Measurements from ENCODE around the gene VPS51. TPM values are rescaled to one million over a fixed set of nuclear protein-coding genes. Genes with fewer than 3 reads are reported as not detected.

The VPS51 gene
- total RNA-seq, 1 experiment from 2014 or later, result 123 TPM

DNA sequence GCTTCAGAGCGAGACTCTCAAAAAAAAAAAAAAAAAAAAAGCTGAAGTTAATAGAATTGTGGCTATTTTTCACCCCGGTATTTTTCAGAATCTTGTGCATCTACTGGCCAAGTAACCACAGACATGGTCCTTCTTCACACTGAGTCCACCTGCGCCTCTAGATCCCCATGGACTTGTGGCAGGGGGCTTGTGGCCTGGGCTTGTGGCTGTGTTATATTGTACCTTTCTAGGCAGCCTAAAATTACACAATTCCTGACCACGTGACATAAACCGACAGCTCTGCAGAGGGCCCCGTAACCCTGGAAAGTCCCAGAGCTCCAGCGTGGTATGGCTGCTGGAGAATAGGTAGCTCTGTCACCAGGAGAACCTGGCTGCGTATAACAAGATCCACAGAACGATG, 26.8 kb upstream of the VPS51 start (continued):
- TF ChIP-seq, protein P1, sequence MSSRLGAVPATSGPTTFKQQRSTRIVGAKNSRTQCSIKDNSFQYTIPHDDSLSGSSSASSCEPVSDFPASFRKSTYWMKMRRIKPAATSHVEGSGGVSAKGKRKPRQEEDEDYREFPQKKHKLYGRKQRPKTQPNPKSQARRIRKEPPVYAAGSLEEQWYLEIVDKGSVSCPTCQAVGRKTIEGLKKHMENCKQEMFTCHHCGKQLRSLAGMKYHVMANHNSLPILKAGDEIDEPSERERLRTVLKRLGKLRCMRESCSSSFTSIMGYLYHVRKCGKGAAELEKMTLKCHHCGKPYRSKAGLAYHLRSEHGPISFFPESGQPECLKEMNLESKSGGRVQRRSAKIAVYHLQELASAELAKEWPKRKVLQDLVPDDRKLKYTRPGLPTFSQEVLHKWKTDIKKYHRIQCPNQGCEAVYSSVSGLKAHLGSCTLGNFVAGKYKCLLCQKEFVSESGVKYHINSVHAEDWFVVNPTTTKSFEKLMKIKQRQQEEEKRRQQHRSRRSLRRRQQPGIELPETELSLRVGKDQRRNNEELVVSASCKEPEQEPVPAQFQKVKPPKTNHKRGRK (CRISPR knock-in tag; IDR thresholded peaks at IDR 0.05; ENCODE audit: borderline replicate concordance), result no peak
- TF ChIP-seq TEAD1 (CRISPR knock-in tag; IDR thresholded peaks at IDR 0.05) (no peak), FOXK1 (CRISPR knock-in tag; IDR thresholded peaks at IDR 0.05) (no peak), EMX1 (CRISPR knock-in tag; IDR thresholded peaks at IDR 0.05) (no peak)
- TF ChIP-seq, protein P2, sequence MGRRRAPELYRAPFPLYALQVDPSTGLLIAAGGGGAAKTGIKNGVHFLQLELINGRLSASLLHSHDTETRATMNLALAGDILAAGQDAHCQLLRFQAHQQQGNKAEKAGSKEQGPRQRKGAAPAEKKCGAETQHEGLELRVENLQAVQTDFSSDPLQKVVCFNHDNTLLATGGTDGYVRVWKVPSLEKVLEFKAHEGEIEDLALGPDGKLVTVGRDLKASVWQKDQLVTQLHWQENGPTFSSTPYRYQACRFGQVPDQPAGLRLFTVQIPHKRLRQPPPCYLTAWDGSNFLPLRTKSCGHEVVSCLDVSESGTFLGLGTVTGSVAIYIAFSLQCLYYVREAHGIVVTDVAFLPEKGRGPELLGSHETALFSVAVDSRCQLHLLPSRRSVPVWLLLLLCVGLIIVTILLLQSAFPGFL (CRISPR knock-in tag; IDR thresholded peaks at IDR 0.05; ENCODE audit: borderline replicate concordance), result no peak
- TF ChIP-seq, protein P3, sequence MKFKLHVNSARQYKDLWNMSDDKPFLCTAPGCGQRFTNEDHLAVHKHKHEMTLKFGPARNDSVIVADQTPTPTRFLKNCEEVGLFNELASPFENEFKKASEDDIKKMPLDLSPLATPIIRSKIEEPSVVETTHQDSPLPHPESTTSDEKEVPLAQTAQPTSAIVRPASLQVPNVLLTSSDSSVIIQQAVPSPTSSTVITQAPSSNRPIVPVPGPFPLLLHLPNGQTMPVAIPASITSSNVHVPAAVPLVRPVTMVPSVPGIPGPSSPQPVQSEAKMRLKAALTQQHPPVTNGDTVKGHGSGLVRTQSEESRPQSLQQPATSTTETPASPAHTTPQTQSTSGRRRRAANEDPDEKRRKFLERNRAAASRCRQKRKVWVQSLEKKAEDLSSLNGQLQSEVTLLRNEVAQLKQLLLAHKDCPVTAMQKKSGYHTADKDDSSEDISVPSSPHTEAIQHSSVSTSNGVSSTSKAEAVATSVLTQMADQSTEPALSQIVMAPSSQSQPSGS (CRISPR knock-in tag; IDR thresholded peaks at IDR 0.05; ENCODE audit: borderline replicate concordance, low read depth), result no peak
- TF ChIP-seq, protein P4, sequence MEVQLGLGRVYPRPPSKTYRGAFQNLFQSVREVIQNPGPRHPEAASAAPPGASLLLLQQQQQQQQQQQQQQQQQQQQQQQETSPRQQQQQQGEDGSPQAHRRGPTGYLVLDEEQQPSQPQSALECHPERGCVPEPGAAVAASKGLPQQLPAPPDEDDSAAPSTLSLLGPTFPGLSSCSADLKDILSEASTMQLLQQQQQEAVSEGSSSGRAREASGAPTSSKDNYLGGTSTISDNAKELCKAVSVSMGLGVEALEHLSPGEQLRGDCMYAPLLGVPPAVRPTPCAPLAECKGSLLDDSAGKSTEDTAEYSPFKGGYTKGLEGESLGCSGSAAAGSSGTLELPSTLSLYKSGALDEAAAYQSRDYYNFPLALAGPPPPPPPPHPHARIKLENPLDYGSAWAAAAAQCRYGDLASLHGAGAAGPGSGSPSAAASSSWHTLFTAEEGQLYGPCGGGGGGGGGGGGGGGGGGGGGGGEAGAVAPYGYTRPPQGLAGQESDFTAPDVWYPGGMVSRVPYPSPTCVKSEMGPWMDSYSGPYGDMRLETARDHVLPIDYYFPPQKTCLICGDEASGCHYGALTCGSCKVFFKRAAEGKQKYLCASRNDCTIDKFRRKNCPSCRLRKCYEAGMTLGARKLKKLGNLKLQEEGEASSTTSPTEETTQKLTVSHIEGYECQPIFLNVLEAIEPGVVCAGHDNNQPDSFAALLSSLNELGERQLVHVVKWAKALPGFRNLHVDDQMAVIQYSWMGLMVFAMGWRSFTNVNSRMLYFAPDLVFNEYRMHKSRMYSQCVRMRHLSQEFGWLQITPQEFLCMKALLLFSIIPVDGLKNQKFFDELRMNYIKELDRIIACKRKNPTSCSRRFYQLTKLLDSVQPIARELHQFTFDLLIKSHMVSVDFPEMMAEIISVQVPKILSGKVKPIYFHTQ (CRISPR knock-in tag; IDR thresholded peaks at IDR 0.05), result no peak
- TF ChIP-seq, protein P5, sequence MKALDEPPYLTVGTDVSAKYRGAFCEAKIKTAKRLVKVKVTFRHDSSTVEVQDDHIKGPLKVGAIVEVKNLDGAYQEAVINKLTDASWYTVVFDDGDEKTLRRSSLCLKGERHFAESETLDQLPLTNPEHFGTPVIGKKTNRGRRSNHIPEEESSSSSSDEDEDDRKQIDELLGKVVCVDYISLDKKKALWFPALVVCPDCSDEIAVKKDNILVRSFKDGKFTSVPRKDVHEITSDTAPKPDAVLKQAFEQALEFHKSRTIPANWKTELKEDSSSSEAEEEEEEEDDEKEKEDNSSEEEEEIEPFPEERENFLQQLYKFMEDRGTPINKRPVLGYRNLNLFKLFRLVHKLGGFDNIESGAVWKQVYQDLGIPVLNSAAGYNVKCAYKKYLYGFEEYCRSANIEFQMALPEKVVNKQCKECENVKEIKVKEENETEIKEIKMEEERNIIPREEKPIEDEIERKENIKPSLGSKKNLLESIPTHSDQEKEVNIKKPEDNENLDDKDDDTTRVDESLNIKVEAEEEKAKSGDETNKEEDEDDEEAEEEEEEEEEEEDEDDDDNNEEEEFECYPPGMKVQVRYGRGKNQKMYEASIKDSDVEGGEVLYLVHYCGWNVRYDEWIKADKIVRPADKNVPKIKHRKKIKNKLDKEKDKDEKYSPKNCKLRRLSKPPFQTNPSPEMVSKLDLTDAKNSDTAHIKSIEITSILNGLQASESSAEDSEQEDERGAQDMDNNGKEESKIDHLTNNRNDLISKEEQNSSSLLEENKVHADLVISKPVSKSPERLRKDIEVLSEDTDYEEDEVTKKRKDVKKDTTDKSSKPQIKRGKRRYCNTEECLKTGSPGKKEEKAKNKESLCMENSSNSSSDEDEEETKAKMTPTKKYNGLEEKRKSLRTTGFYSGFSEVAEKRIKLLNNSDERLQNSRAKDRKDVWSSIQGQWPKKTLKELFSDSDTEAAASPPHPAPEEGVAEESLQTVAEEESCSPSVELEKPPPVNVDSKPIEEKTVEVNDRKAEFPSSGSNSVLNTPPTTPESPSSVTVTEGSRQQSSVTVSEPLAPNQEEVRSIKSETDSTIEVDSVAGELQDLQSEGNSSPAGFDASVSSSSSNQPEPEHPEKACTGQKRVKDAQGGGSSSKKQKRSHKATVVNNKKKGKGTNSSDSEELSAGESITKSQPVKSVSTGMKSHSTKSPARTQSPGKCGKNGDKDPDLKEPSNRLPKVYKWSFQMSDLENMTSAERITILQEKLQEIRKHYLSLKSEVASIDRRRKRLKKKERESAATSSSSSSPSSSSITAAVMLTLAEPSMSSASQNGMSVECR (CRISPR knock-in tag; IDR thresholded peaks at IDR 0.05; ENCODE audit: borderline replicate concordance), result no peak

DNA sequence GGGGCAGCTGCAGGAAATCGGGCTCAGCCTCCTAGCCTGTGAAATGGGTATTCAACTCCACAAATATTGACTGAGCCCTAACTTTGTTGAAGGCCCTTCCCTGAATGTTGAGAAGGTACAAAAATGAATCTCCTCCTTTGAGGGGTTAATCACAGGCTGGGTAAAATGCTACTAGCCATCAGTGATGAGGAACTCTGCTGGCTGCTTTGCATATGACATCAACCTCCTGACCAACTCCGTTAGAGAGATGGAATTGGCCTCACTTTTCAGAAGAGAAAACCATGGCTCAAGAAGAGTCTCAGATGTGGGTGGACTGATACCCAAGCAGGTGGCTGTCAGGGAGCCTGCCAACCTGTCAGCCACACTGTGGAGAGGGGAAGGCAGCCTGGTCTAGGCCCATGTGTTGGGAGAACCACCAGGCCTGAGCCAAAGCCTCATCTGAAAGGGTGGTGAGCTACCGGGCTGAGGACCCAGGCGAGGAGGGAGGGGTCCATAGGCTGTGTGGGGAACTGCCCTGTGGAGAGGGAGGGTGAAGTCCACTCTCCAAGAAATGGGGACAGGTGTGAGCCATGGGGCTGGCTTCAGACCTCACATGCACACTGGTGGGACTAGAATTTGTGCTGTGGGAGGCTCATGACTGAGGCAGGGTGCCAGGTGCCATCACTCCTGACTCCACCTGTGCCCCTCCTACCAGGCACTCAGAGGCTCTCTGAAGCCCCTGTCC, 23.9 kb upstream of the VPS51 start:
- CTCF ChIA-PET, result no interaction called here
- no peak for ATAC-seq
- Mint-ChIP-seq H3K4me3 (no peak overlapping the region), H3K4me1 (peaks cover 10% of the 10 kb centered on the region), H3K27me3 (ENCODE audit: low read depth) (no peaks in the 10 kb centered on the region), H3K36me3 (peaks cover 14% of the 10 kb centered on the region), H3K27ac (peak overlapping the region; percentile 25; the same call in 1 of the 2 replicates), H3K9me3 (no peaks in the 10 kb centered on the region)
- POLR2A ChIA-PET, result no interaction called here
- DNase-seq (ENCODE audit: low spot score), result no peak
- TF ChIP-seq, protein P6, sequence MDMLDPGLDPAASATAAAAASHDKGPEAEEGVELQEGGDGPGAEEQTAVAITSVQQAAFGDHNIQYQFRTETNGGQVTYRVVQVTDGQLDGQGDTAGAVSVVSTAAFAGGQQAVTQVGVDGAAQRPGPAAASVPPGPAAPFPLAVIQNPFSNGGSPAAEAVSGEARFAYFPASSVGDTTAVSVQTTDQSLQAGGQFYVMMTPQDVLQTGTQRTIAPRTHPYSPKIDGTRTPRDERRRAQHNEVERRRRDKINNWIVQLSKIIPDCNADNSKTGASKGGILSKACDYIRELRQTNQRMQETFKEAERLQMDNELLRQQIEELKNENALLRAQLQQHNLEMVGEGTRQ (CRISPR knock-in tag; IDR thresholded peaks at IDR 0.05), result no peak
- TF ChIP-seq, protein P7, sequence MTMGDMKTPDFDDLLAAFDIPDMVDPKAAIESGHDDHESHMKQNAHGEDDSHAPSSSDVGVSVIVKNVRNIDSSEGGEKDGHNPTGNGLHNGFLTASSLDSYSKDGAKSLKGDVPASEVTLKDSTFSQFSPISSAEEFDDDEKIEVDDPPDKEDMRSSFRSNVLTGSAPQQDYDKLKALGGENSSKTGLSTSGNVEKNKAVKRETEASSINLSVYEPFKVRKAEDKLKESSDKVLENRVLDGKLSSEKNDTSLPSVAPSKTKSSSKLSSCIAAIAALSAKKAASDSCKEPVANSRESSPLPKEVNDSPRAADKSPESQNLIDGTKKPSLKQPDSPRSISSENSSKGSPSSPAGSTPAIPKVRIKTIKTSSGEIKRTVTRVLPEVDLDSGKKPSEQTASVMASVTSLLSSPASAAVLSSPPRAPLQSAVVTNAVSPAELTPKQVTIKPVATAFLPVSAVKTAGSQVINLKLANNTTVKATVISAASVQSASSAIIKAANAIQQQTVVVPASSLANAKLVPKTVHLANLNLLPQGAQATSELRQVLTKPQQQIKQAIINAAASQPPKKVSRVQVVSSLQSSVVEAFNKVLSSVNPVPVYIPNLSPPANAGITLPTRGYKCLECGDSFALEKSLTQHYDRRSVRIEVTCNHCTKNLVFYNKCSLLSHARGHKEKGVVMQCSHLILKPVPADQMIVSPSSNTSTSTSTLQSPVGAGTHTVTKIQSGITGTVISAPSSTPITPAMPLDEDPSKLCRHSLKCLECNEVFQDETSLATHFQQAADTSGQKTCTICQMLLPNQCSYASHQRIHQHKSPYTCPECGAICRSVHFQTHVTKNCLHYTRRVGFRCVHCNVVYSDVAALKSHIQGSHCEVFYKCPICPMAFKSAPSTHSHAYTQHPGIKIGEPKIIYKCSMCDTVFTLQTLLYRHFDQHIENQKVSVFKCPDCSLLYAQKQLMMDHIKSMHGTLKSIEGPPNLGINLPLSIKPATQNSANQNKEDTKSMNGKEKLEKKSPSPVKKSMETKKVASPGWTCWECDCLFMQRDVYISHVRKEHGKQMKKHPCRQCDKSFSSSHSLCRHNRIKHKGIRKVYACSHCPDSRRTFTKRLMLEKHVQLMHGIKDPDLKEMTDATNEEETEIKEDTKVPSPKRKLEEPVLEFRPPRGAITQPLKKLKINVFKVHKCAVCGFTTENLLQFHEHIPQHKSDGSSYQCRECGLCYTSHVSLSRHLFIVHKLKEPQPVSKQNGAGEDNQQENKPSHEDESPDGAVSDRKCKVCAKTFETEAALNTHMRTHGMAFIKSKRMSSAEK (CRISPR knock-in tag; IDR thresholded peaks at IDR 0.05; ENCODE audit: borderline replicate concordance), result no peak
- TF ChIP-seq, protein P8, sequence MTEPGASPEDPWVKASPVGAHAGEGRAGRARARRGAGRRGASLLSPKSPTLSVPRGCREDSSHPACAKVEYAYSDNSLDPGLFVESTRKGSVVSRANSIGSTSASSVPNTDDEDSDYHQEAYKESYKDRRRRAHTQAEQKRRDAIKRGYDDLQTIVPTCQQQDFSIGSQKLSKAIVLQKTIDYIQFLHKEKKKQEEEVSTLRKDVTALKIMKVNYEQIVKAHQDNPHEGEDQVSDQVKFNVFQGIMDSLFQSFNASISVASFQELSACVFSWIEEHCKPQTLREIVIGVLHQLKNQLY (CRISPR knock-in tag; IDR thresholded peaks at IDR 0.05), result no peak
- TF ChIP-seq ZNF317 (CRISPR knock-in tag; IDR thresholded peaks at IDR 0.05; ENCODE audit: borderline replicate concordance, low read depth) (no peak), TCF7 (CRISPR knock-in tag; IDR thresholded peaks at IDR 0.05; ENCODE audit: low read depth) (no peak)
- TF ChIP-seq, protein P9, sequence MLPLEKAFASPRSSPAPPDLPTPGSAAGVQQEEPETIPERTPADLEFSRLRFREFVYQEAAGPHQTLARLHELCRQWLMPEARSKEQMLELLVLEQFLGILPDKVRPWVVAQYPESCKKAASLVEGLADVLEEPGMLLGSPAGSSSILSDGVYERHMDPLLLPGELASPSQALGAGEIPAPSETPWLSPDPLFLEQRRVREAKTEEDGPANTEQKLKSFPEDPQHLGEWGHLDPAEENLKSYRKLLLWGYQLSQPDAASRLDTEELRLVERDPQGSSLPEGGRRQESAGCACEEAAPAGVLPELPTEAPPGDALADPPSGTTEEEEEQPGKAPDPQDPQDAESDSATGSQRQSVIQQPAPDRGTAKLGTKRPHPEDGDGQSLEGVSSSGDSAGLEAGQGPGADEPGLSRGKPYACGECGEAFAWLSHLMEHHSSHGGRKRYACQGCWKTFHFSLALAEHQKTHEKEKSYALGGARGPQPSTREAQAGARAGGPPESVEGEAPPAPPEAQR (CRISPR knock-in tag; IDR thresholded peaks at IDR 0.05), result no peak
